ENCODE measurements around the gene PPP2R5C.

PPP2R5C gene

DNA sequence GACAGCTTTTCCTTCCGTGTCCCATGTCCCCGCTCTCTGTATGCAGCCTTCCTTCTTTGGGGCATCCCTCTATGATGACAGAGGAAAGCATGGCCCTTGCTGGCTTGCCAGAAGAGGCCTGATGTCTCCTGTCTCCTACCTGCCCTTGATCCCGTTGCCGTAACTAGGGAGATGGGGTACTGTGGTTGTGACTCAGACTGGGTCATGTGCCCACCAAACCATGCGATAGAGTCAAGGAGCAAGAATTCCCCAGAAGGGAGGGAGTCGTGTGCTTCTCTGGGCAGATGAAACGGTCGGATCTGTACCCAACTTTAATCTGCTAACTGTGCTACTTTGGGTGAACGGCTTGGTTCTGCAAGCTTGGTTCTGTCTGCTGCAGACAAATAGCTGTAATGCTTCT lies 103.8 kb downstream of the PPP2R5C start:
- DNase-seq (ENCODE audit: low read depth) = no peak

DNA sequence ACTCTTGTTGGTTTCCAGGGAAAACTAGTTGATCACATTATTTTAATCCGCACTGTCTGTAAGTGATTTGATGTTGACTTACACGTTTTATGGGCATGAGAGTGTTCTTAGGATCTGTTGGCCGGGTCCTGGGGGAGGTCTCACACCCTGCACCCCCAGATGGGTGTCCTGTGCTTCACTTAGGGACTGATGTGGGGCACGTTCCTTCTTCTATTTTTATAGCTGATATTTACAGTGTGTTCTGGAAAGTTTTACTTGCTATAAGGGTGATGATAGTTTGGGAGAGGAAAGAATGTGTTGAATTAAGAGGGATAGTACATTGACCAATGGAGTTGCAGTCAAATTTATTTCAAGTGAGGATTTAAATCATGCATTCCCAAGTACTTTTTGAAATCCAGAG lies 106.3 kb downstream of the PPP2R5C start:
- DNase-seq (ENCODE audit: low read depth) = no peak

DNA sequence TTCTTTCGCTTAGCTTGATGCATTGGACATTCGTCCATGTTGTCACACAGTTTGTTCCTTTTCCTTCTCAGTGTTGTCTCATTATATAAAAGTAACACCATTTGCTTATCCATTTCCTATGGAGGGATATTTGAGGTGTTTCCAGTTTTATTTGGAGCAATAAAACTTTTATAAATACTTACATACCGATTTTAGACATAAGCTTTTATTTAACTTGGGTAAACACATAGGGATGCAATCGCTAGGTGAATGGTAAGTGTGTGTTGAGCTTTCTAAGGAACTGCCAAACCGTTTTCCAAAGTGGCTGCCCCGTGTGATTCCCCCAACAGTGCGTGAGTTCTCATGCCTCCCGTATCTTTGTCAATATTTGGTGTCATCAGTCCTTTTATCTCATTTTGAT lies 107.7 kb downstream of the PPP2R5C start:
- DNase-seq (ENCODE audit: low read depth) = no peak

DNA sequence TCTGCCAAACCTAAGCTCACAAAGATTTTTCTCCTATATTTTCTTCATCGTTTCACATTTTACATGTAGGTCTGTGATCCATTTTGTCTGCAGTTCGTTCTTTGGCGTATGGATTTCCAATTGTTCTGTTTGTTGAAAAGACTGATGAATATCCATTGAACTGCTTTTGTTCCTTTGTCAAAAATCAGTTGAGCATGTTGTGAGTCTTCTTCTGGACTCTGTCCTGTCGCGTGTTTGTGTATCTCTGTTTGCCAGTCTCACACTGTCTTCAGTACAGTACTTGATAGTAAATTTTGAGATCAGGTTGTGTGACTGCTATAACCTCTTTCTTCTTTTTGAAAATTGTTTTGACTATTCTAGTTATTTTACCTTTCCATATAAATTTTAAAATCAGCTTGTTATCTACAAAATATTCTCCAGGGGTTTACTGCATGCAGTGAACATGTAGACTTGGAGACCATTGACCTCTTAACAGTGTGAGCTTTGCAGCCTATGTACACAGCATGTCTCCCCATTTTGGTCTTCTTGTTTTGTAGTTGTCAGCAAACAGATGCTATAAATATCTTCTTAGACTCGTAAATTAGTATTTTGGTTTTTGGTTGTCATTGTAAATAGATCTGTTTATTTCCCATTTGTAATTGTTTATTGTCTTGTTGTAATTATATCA lies 108.9 kb downstream of the PPP2R5C start:
- no peak for DNase-seq (ENCODE audit: low read depth)

DNA sequence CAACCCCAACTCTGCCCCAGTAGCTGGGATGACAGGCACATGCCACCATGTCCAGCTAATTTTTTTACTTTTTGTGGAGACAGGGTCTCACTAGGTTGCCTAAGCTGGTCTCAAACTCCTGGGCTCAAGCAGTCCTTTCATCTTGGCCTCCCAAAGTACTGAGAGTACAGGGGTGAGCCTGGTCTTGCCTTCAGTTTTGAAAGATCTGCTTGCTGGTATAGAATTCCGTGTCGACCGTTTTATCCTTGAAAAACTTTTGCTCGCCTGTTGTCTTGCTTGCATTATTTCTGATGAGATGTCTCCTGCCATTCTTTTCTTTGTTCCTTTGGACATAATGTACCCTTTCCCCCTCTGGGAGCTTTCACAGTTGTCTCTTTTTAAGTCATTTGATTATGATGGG lies 110.8 kb downstream of the PPP2R5C start:
- no peak for DNase-seq (ENCODE audit: low read depth)

DNA sequence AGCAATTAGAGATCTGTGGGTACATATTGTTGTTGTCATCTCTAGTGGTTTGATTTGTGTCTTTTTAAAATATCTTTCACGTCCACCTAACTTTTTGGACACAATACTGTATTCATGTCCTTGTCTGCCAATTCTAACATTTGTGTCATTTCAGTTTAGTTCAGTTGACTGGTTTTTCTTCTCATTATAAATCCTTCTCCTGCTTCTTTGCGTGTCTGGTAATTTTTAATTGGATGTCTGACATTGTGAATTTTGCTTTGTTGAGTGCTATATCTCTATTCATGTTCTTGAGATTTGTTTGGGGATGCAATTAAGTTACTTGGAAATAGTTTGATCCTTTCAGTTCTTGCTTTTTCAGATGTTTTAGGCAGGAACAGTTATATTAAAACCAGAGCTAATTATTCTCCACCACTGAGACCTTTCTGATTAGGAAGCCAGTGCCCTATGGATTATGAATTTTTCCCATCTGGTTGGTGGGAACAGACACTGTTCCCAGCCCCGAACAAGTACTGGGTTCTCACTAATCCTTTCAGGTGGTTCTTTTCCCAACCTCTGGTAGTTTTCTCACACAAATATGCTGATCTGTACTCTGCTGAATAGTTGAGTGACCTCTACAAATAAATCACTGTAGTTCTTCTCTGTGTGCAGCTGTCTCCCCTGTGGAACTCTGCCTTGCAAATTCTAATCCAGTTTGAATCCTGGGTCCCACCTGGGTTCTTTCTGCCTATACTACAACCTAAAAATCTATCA lies 111.7 kb downstream of the PPP2R5C start:
- no peak for DNase-seq (ENCODE audit: low read depth)

DNA sequence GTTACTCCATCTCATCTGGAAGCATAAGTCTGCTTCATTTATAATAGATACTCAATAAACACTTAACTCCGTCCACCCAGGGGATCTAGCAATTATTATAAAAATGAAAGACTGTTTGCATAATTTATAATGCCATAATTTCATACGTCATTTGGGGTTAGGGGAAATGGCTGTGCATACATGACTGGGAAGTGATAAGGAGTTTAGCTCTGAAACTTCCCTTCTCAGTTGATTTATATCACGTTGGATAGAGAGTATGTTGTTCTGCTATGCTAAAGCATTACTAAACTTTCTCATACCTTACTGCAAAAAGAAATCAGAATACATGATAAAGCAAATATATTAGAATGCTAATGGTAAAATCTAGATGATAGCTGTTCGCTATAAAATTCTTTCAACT lies 112.5 kb downstream of the PPP2R5C start:
- no peak for DNase-seq (ENCODE audit: low read depth)

DNA sequence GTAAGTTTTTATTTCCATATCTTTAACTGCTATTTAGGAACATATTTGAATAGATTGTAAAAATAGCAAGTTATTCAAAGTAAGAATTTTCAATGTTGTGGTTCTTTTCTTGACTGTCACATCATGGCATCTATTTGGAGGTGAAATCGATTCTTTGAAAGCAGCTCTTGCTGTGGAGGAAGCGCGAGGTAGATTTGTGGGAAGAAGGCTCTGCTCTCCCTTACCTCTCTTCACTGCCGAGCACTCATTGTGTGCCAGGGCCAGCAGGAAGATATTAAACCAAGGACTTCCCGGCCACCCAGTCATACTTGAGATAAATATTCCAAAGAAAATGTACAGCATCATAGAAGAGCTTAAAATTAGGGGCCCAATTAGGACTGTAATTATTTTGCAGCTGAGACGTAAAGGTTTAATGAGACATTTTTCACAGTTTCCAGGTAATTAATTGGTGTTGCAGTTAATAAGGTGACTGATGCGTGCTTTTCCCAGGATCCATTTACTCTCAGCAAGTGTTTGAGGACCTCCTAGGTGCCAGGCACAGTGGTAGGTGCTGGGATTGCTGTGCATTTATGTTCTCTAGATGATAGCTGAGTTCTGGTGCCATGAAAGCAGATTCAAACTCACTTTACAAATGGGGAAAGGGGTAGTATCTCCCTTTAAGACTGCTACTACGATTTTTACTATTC lies 113.7 kb downstream of the PPP2R5C start:
- no peak for DNase-seq (ENCODE audit: low read depth)

DNA sequence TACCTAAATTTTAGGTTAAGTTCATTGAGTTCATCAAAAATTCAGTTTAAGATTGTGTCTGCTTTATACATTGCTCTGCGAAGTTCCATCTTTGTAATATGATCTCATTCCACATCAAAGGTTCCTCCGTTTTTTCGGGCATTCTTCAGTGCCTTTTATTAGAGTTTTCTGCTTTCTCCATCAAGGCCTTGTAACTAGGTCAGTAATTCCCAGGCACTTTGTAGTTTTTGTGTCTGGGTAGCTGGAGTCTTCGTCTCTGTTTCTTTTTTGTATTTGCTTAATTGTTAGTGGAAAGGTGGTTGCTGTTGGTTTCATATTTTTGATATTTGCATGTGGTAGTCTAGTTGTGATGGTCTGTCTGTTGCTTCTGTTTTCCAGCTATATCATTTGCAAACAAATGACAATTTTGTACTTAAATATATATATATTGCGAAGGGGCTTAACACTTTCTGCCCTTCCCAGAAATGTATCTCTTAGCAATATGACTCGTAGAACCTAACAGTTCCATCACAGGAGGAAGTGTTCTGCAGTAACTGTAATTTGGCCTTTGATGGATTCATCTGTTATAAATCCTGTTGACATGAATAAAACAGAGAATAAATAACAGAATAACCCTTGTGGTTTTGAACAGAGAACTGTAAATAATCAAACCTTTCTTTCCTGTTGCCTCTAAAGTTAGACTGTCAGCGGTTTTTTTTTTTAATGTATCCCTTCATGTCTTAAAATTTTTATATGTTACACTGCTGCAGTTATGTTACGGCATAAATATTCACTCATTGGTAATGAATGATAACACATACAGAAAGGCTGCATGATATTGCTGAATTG lies 114.4 kb downstream of the PPP2R5C start:
- no peak for DNase-seq (ENCODE audit: low read depth)

DNA sequence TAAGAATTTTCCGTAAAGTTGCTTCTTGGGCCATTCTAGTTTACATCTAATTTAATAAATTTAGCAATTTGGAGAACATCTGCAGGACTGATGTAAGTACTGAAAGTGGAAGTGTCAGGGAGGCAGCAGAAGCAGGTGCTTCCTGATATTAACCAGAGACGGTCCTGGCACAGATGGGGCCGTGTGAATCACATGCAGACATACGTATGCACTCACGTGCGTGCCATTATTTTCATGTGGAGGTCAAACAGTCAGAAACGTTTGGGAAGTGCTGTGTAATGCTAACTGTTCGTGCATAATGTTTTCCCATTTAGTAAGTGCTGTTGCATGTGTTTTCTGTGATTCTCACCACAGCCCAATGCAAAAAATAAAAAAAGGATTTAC lies 115.0 kb downstream of the PPP2R5C start:
- no peak for DNase-seq (ENCODE audit: low read depth)

DNA sequence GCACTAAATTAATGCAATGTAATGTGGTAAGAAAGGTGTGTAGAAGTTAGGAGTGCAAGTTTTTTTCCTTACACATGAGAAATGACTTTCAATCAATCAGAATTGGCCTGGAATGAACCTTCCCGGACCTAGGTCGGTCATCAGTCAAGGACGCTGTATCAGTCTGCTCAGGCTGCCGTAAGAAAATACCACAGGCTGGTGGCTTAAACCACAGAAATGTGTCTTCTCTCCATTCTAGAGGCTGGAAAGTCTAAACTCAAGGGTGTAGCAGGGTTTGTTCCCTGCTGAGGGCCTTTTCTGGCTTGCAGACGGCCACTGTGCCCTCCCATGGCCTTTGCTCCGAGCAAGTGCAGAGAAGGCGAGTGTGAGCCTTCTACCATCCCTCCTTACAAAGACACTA lies 116.3 kb downstream of the PPP2R5C start:
- no peak for DNase-seq (ENCODE audit: low read depth)

DNA sequence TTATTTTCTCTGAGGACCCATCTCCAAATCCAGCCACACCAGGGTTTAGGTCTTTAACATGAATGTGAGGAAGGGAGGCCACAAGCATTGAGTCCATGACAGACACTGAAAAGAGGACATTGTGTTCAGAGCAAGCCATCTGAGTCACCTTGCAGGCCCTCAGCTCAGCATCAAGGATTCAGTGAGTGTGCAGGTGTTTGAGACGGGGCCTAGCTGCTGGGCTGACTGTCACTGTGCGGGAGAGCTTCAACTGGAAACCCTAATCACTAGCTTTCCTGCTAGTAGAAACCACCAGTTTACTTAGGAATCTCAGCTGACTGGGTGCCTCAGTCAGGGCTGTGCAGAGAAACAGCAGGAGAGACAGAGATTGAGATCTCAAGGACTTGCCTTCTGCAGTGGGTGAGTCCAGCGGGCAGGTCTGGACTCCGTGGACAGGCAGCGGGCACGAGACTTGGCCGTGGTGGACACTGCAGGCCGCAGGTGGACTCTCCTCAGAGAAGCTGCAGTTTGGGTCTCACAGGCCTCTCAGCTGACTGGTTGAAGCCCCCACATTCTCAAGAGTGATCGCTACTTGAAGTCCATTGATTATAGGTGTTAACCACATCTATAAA lies 116.8 kb downstream of the PPP2R5C start:
- DNase-seq (ENCODE audit: low read depth) = no peak

DNA sequence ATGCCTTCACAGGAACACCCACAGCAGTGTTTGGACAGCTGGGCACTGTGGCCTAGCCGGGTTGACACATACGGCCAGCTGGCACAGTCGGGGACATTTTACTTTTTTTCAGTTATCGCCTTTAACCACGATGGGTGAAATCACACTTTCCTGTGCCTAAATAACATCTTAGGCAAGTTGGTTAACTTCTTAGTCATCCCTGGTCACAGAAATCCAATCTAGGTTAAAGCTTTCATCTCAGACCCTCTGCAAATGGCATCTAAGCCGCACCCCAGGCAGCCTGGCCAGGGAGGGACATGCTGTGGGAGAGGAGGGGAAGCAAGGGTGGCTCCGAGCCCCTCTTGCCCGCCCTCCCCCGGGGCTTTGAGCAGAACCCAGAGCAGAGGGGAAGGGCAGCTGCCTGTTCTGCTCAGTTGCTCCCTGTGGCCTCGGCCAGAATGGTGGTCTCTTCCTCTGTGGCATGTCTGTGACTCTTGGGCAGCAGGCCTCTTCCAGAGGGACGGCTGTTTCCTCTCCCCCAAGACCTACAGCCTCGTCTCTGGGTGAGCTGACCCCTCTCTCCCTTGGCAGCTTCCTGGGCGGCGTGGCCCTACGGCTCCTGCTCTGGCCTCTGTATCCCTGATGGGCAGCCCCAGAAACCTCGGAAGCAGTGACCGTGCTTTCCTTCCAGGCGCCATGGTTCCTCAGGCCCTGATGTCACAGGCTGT lies 117.5 kb downstream of the PPP2R5C start:
- no peak for DNase-seq (ENCODE audit: low read depth)

DNA sequence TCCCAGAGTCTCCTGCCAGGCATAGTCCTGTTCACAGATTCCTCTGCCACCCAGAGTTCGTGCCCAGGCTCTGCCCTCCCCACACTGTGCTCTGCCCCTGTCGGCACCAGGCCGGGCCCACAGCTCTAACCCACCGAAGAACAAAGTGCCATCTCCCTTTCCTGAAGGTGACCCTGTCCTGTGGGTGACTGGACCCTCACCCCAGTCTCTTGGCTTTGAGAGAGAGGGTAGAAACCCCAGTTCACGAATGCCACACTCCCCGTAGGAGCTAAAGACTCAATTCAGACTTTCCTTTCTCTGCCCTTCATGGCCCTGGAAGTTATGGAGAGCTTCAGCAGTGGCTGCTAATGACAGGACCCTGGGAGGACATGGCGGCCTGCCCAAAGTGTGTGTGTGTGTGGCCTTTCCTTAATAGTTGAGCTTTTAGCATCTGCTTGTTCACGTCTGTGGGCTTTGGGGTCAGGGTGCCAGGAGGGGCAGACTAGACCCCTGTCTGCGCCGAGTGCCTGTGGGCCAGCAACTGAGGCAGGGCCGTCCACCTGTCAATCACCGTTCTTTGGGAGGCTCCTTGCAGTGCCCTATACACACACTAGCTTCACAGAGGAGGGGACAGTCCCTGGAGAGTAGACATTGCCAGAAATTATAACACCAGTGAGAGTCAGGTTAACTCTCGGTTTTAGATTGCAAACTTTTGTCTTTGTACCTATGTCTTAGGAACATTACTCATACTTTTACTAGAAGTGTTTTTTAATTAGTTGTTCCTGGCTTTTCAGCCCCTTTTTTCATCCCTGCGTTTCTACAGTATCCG lies 118.2 kb downstream of the PPP2R5C start:
- DNase-seq (ENCODE audit: low read depth) = no peak

DNA sequence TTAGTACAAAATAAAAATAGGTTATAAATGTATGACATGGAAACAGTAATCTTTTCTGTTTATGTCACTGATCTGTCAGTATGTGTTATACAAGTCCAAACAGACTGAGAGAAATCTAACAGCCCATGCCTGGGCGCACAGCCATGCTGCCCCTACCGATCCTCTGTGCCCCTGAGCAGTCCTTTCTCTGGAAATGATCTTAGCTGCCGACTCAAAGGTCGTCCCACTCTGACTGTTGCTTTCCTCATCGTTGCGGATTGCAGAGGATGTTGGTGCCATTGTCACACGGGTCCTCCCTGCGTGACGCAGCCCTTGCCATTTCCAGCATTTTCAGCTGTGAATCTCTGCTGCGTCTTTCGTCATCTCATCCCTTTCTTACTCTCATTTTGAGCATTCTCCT lies 119.9 kb downstream of the PPP2R5C start:
- DNase-seq (ENCODE audit: low read depth) = no peak

DNA sequence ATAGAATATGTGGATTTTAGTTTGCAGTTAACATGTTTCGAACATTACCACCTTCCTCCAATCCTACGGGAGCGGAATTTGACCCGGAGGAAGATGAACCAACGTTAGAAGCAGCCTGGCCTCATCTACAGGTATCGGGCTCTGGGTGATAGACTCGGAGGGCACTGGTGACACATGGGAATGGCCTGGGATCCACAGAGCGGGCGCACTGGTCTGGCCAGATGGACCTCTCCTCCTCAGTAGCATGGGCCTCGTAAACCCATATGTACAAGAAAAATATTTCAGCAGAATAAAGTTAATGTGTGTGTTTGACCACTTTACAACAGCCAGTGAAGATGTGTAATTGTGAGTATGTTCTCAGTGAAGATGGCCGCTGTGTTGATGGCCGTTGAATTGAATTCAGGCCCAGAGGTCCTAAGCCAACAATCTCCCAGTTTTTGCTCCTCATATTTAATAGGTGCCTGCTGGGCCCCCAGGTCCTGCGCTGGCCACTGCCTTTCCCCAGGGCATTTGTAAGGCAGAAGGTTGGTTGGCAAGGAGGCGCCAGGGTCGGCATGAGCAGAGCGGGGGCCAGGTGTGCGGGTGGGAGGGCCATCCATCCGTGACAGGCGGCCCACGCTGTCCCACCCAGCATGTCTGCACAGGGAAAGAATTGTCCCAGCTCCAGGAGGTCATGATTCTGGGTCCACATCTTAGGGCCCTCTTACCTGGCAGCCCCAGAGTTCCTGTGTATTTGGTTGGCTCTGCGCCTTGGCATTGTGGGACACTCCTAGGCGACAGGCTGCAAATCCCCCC lies 120.8 kb downstream of the PPP2R5C start:
- no peak for DNase-seq (ENCODE audit: low read depth)

DNA sequence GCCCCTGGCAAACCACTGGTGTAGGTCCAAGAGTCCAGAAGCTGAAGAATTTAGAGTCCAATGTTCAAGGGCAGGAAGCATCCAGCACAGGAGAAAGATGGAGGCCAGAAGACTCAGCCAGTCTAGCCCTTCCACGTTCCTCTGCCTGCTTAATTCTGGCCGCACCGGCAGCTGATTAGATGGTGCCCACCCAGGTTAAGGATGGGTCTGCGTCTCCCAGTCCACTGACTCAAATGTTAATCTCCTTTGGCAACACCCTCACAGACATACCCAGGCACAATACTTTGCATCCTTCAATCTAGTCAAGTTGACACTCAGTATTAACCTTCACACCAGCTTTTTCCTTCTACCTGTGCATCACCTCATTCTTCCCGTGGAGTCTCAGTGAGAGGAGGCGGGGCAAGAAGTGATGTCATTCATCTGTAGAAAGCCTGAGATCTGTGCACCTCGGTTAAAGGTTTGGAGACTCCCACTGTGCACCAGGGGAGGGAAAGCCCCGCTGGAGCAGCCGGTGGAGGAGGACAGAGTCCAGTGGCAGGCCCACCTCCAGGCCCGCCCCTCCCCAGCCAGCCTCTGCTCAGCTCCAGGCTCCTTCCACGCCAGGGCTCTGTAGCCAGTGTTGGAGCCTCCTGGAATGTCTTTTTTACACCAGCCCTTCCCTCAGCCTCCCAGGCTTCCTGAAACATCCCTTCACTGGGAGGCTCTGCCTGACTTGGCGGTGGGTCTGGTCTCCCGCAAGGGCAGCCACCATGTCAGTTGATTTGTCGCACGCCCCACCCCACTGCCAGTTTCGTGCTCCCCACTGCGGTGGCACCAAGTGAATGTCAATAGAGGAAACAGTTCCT lies 122.8 kb downstream of the PPP2R5C start:
- no peak for DNase-seq (ENCODE audit: low read depth)

DNA sequence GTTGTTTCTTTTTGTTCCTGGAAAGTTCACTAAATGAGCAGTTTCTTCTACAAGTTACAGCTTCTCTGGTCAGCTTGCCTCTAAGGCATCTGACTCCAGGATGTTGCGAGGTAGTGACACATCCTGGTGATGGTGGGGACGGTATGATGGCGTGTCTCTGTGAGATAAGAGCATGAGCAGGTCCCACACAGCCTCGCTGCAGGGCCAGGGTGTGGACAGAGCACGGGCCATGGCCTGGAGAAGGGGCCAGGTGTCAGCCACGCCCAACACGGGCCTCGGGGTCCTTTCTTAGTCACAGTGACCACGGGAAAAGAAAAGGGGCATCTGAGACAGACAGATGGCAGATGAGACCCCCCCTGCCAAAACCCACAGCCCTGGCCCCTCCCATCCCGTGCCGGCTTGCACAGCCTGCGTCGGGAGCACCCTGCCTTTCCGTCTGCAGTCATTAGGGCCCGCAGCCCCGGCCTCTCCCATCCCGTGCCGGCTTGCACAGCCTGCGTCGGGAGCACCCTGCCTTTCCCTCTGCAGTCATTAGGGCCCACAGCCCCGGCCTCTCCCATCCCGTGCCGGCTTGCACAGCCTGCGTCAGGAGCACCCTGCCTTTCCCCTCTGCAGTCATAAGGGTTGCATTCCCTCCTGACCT lies 123.5 kb downstream of the PPP2R5C start:
- DNase-seq (ENCODE audit: low read depth) = no peak
